Lung (tissue), 12 donors: Measurements from ENCODE around the gene SLC39A12. TPM values are rescaled to one million over a fixed set of nuclear protein-coding genes. Genes with fewer than 3 reads are reported as not detected.

ENCODE experiments used
- ATAC-seq: fragments of 200-7000 bp; cut with Tn5 transposase; one replicate; pipeline ENCODE4 v1.9.1; 2020; ENCODE audit warnings: moderate number of reproducible peaks; ENCODE audit not compliant: insufficient read depth, low FRiP score
- DNase-seq, 3 donors: peaks; one replicate each; pipeline ENCODE4 v3.0.0-alpha.2; 2013 to 2017
- H3K27ac ChIP-seq, 2 donors: one replicate each; pipeline ENCODE4 v1.5.1; 2013; ENCODE audit warnings: mild to moderate bottlenecking in 2 of 2, moderate library complexity in 2 of 2, control low read depth in 1 of 2, inconsistent platforms in 1 of 2, low read depth in 1 of 2, low read length in 1 of 2
- H3K27me3 ChIP-seq, 3 donors: one replicate each; pipeline ENCODE4 v1.5.1; 2013; ENCODE audit warnings: low read length in 2 of 3; ENCODE audit not compliant: control insufficient read depth in 3 of 3, insufficient read depth in 3 of 3
- H3K36me3 ChIP-seq, 4 donors: one replicate each; pipeline ENCODE4 v1.5.1; 2013; ENCODE audit warnings: low read length in 4 of 4, mild to moderate bottlenecking in 1 of 4, moderate library complexity in 1 of 4; ENCODE audit not compliant: control insufficient read depth in 4 of 4, insufficient read depth in 4 of 4
- H3K4me1 ChIP-seq, 5 donors: one replicate each; pipeline ENCODE4 v1.5.1; 2013; ENCODE audit warnings: low read length in 5 of 5, mild to moderate bottlenecking in 2 of 5, moderate library complexity in 1 of 5; ENCODE audit not compliant: control insufficient read depth in 5 of 5, insufficient read depth in 5 of 5
- H3K4me3 ChIP-seq: one replicate; pipeline ENCODE4 v1.5.1; 2013; ENCODE audit warnings: mild to moderate bottlenecking, control low read depth, moderate library complexity
- H3K9ac ChIP-seq, 2 donors: one replicate each; pipeline ENCODE4 v1.5.1; 2013; ENCODE audit warnings: low read length in 2 of 2, control low read depth in 1 of 2; ENCODE audit not compliant: insufficient read depth in 1 of 2
- H3K9me3 ChIP-seq, 4 donors: one replicate each; pipeline ENCODE4 v1.5.1; 2013; ENCODE audit warnings: low read length in 3 of 4, mild to moderate bottlenecking in 1 of 4, moderate library complexity in 1 of 4; ENCODE audit not compliant: control insufficient read depth in 4 of 4, insufficient read depth in 3 of 4
- WGBS, 2 donors: extraction: QIAGEN DNeasy Blood & Tissue Kit; methylation state at CpG; one replicate each; pipeline ENCODE4 v1.1.7; 2013; 5-methylcytosine and 5-hydroxymethylcytosine counted together
- polyA plus RNA-seq, 2 donors: library from polyadenylated mRNA; stranded (reverse); fragments of 200-250 nt; gene quantifications; one replicate each; pipeline ENCODE4 v1.2.1, GENCODE V29; 2013
- total RNA-seq, 2 donors: library from RNA; depleted of rRNA in 1 of 2; stranded (reverse); fragments of >200 nt in 1 of 2; gene quantifications; one replicate each; pipeline ENCODE4 v1.2.1, GENCODE V29; 2014 to 2021
- TF ChIP-seq, protein P1 (sequence below): IDR thresholded peaks from 2 replicates; pipeline ENCODE4 v1.5.1; 2012; ENCODE audit warnings: mild to moderate bottlenecking; ENCODE audit errors: control extremely low read depth, extremely low read depth
- donor health status: control.
- donor health status: control.
- donor health status: Bipolar disorder and iron deficiency.
- donor health status: healthy.
- donor health status: DM: yes; HTN: yes; CAD: no.

Gene SLC39A12
- total and polyA plus RNA-seq, 4 donors = 0.03 to 0.26 TPM; not detected in 2

DNA sequence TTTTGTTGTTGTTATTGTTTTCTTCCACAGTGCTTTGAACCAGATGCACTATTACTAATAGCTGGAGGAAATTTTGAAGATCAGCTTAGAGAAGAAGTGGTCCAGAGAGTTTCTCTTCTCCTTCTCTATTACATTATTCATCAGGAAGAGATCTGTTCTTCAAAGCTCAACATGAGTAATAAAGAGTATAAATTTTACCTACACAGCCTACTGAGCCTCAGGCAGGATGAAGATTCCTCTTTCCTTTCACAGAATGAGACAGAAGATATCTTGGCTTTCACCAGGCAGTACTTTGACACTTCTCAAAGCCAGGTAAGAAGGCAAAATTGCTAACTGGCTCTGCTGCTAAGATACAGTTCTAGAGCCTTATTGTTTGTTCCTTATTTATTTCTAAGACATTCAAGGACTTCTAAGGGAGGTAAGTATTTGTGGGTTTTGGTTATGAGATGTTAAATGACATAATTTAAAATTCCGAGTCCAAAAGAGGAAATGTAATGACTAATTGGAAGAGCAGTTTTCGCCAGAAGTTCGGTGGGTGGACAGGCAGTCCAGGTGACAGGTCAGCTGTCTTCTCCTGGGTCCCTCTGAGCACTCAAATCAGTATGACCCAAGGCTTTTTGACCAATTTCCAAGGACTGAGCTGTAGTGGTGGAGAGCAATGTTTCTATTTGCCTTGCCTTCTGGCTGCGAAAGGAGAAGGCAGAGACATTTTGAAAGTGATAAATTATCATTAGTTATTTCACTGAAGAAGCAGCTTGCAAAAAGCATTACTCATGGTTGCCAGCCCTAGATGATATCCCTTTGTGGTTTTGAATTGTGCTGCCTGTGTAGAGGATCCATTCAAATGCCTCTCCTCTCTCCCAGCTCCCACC, 10.1 kb downstream of the SLC39A12 start:
- no peak overlapping the region for H3K27ac ChIP-seq
- WGBS, 2 donors = 66 to 68% methylated on average over 4 of the region's 4 CpGs
- peaks cover 0 to 3% (median under 1%) of the 10 kb centered on the region in 4 donors for H3K9me3 ChIP-seq
- no peaks in the 10 kb centered on the region for H3K36me3 ChIP-seq
- H3K9ac ChIP-seq = no peak overlapping the region
- DNase-seq (no peak), ATAC-seq (no peak)
- TF ChIP-seq, protein P1, sequence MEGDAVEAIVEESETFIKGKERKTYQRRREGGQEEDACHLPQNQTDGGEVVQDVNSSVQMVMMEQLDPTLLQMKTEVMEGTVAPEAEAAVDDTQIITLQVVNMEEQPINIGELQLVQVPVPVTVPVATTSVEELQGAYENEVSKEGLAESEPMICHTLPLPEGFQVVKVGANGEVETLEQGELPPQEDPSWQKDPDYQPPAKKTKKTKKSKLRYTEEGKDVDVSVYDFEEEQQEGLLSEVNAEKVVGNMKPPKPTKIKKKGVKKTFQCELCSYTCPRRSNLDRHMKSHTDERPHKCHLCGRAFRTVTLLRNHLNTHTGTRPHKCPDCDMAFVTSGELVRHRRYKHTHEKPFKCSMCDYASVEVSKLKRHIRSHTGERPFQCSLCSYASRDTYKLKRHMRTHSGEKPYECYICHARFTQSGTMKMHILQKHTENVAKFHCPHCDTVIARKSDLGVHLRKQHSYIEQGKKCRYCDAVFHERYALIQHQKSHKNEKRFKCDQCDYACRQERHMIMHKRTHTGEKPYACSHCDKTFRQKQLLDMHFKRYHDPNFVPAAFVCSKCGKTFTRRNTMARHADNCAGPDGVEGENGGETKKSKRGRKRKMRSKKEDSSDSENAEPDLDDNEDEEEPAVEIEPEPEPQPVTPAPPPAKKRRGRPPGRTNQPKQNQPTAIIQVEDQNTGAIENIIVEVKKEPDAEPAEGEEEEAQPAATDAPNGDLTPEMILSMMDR = no peak
- H3K4me3 ChIP-seq = no peak overlapping the region
- H3K4me1 ChIP-seq = peaks cover 0 to 27% (median 0%) of the 10 kb centered on the region in 5 donors
- H3K27me3 ChIP-seq = no peaks in the 10 kb centered on the region

DNA sequence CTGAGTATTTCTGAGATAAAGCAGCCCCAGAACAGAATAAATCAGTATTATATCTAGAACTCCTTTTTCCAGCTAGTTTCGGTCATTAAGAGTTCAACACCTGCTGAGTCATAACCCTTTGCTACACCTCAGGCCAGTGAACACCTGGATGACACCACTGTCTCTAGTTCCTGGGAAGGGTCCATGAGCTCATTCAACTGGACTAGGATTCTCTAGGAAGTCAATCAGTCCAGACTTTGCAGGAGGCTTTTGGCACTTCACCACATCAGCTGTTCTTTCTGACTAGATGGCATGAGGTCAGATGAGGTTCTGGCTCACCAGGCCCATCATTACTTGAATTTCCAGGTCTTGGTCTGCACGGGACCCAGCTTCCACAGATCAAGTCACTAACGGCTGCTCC, 11.7 kb downstream of the SLC39A12 start:
- 91 to 95% methylated on average over 3 of the region's 3 CpGs for WGBS, 2 donors
- H3K9ac ChIP-seq = no peak overlapping the region

GRCh38 chr10:17965649-17966235, 14.0 kb downstream of the SLC39A12 start:
- Histone ChIP-seq H3K36me3 (no peaks in the 10 kb centered on the region), H3K27me3 (no peaks in the 10 kb centered on the region), H3K9me3 (peaks cover 0 to 6% (median 0%) of the 10 kb centered on the region in 4 donors), H3K4me1 (peaks cover 0 to 27% (median 0%) of the 10 kb centered on the region in 5 donors), H3K4me3 (no peak overlapping the region), H3K27ac (no peak overlapping the region), H3K9ac (no peak overlapping the region)
- TF ChIP-seq, protein P1 = no peak
- 84 to 90% methylated on average over 8 of the region's 8 CpGs for WGBS, 2 donors
- peak in 2 of 3 donors; percentile 80 to 92 for DNase-seq
- no peak for ATAC-seq

More for the DNA sequence above, 11.7 kb downstream of the SLC39A12 start:
- TF ChIP-seq, protein P1 = no peak
- ATAC-seq = no peak
- Histone ChIP-seq H3K27me3 (no peaks in the 10 kb centered on the region), H3K36me3 (no peaks in the 10 kb centered on the region), H3K4me3 (no peak overlapping the region), H3K9me3 (peaks cover 0 to 3% (median under 1%) of the 10 kb centered on the region in 4 donors), H3K27ac (no peak overlapping the region), H3K4me1 (peaks cover 0 to 27% (median 0%) of the 10 kb centered on the region in 5 donors)
- DNase-seq = no peak
